Brain microvascular endothelial cell (primary cell): ENCODE data around the gene ARCN1.
"Not testable (repeated sequence)": the region's sequence is repeated elsewhere in the genome, so short reads cannot be mapped to it uniquely, and the experiment has no call there.

Source experiments
- DNase-seq: peaks from one replicate; pipeline ENCODE4 v3.0.0-alpha.2; 2020
- H3K27ac ChIP-seq: fragments of 250-450 bp; sonication (Bioruptor Pico); 2 replicates; pipeline ENCODE4 v1.5.1; 2020; ENCODE audit warnings: mild to moderate bottlenecking, moderate library complexity
- H3K27me3 ChIP-seq: fragments of 250-450 bp; sonication (Bioruptor Pico); replicated peaks from 2 replicates; pipeline ENCODE4 v1.5.1; 2020; ENCODE audit warnings: mild to moderate bottlenecking
- H3K36me3 ChIP-seq: fragments of 250-450 bp; sonication (Bioruptor Pico); replicated peaks from 2 replicates; pipeline ENCODE4 v1.5.1; 2020; ENCODE audit warnings: mild to moderate bottlenecking
- H3K4me3 ChIP-seq: 2 replicates; pipeline ENCODE4 v1.5.1; 2011; ENCODE audit warnings: low read depth, mild to moderate bottlenecking, control low read depth, low read length, moderate library complexity
- CTCF ChIP-seq: IDR thresholded peaks from 2 replicates; pipeline ENCODE4 v1.5.1; 2011; ENCODE audit warnings: low read depth, mild to moderate bottlenecking, moderate library complexity, low read length, control low read depth, inconsistent platforms; ENCODE audit errors: missing control alignments
- in situ Hi-C: cut with HindIII; loops from 2 replicates; pipeline ENCODE4 v1.10.0; 2017; ENCODE audit warnings: low sequenced_read_pairs, low pct_ligation_motif_present

ARCN1 gene

DNA sequence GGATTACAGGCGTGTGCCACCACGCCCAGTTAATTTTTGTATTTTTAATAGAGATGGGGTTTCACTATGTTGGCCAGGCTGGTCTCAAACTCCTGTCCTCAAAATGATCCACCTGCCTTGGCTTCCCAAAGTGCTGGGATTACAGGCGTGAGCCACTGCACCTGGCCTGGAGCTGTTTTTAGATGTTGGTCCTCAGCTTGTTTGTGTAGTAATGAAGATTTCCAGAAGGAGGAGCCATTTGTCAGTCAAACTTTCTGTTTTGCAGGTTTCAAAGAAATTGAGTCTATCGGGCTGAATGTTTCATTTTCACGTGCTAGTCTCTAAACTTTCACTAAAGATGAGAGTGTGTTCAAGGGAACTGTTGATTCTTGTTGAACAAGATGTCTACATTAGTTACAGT lies 22.8 kb downstream of the ARCN1 start:
- peak; percentile 29 for DNase-seq
- H3K4me3 ChIP-seq, H3K27me3 ChIP-seq, in situ Hi-C loops, H3K27ac ChIP-seq: not testable (repeated sequence)
- TF ChIP-seq CTCF: peak; percentile 55
- peaks cover 89% of the 10 kb centered on the region for H3K36me3 ChIP-seq

GRCh38 chr11:118596224-118597146 lies 24.3 kb downstream of the ARCN1 start:
- peaks cover 89% of the 10 kb centered on the region for H3K36me3 ChIP-seq
- in situ Hi-C loops: no loop called here
- no peak for TF ChIP-seq CTCF
- DNase-seq: no peak
- H3K27ac ChIP-seq: no peak overlapping the region
- no peak overlapping the region for H3K4me3 ChIP-seq
- H3K27me3 ChIP-seq: no peaks in the 10 kb centered on the region

DNA sequence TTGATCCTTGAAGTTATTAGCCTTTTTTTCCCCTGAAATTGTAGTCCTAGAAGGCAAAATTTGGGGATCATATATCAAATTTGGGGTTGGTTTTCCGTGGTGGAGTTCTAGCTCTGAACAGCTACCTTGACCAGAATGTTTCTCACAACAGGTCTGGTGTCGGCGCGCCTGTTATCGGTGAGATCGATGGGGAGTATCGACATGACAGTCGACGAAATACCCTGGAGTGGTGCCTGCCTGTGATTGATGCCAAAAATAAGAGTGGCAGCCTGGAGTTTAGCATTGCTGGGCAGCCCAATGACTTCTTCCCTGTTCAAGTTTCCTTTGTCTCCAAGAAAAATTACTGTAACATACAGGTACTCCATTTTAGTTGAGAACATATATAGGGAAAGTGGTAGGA lies 25.3 kb downstream of the ARCN1 start:
- H3K36me3 ChIP-seq: peaks cover 92% of the 10 kb centered on the region

GRCh38 chr11:118602331-118602730 lies 30.1 kb downstream of the ARCN1 start:
- TF ChIP-seq CTCF: no peak
- in situ Hi-C loops: no loop called here
- Histone ChIP-seq H3K27me3 (no peaks in the 10 kb centered on the region), H3K27ac (no peak overlapping the region), H3K36me3 (peaks cover 53% of the 10 kb centered on the region), H3K4me3 (no peak overlapping the region)
- no peak for DNase-seq

More for the DNA sequence above, 25.3 kb downstream of the ARCN1 start:
- no peak for DNase-seq
- TF ChIP-seq CTCF: no peak
- Histone ChIP-seq H3K27me3 (no peaks in the 10 kb centered on the region), H3K4me3 (no peak overlapping the region), H3K27ac (no peak overlapping the region)
- in situ Hi-C loops: no loop called here

DNA sequence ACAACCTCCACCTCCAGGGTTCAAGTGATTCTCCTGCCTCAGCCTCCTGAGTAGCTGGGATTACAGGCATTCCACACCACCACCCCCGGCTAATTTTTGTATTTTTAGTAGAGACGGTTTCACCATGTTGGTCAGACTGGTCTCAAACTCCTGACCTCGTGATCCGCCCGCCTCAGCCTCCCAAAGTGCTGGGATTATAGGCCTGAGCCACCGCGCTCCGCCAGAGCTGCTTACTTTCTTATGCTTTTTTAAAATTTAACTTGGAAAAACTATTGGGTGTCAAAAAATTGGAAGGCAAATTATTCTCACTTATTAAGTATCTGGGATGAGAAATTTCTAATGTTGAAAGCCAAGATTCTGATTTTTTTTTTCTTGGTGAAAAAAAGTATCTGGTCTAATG lies 31.5 kb downstream of the ARCN1 start:
- peaks cover 41% of the 10 kb centered on the region for H3K36me3 ChIP-seq
- H3K27me3 ChIP-seq, in situ Hi-C loops, H3K27ac ChIP-seq, H3K4me3 ChIP-seq, DNase-seq: not testable (repeated sequence)

GRCh38 chr11:118604566-118604965 lies 32.4 kb downstream of the ARCN1 start:
- peaks cover 34% of the 10 kb centered on the region for H3K36me3 ChIP-seq
- peak overlapping the region; percentile 64 for H3K27ac ChIP-seq
- no peak for DNase-seq
- in situ Hi-C loops: no loop called here
- H3K27me3 ChIP-seq: no peaks in the 10 kb centered on the region
- TF ChIP-seq CTCF: no peak
- no peak overlapping the region for H3K4me3 ChIP-seq
